ENCODE data around the gene OPCML. TPM values are rescaled to one million over a fixed set of nuclear protein-coding genes. Genes with fewer than 3 reads are reported as not detected.

OPCML gene
- total and polyA plus RNA-seq, 2 of the 13 experiments (the other 11 are each of a cell fraction or from before 2014, with no cell fraction given) = not detected

DNA sequence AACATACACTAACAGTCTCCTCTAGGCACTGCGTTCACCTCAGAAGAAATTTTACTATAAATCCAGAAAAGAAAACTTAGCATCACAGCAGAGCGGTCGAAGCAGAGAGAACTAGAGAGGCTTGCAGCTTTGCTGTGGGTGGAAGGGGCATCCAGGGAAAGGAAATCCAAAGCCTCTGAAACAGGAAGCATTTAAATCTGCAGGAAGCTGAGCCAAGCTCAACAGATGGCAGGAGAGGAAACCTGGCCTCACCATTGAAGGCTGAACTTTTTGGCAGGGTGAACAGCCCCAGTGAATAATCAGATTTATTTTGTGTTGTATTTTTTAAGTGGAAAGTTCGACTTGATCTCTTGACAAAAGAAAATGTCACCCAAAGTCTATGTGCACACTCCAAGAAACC, 858.1 kb downstream of the OPCML start (continued):
- TF ChIP-seq, protein P1, sequence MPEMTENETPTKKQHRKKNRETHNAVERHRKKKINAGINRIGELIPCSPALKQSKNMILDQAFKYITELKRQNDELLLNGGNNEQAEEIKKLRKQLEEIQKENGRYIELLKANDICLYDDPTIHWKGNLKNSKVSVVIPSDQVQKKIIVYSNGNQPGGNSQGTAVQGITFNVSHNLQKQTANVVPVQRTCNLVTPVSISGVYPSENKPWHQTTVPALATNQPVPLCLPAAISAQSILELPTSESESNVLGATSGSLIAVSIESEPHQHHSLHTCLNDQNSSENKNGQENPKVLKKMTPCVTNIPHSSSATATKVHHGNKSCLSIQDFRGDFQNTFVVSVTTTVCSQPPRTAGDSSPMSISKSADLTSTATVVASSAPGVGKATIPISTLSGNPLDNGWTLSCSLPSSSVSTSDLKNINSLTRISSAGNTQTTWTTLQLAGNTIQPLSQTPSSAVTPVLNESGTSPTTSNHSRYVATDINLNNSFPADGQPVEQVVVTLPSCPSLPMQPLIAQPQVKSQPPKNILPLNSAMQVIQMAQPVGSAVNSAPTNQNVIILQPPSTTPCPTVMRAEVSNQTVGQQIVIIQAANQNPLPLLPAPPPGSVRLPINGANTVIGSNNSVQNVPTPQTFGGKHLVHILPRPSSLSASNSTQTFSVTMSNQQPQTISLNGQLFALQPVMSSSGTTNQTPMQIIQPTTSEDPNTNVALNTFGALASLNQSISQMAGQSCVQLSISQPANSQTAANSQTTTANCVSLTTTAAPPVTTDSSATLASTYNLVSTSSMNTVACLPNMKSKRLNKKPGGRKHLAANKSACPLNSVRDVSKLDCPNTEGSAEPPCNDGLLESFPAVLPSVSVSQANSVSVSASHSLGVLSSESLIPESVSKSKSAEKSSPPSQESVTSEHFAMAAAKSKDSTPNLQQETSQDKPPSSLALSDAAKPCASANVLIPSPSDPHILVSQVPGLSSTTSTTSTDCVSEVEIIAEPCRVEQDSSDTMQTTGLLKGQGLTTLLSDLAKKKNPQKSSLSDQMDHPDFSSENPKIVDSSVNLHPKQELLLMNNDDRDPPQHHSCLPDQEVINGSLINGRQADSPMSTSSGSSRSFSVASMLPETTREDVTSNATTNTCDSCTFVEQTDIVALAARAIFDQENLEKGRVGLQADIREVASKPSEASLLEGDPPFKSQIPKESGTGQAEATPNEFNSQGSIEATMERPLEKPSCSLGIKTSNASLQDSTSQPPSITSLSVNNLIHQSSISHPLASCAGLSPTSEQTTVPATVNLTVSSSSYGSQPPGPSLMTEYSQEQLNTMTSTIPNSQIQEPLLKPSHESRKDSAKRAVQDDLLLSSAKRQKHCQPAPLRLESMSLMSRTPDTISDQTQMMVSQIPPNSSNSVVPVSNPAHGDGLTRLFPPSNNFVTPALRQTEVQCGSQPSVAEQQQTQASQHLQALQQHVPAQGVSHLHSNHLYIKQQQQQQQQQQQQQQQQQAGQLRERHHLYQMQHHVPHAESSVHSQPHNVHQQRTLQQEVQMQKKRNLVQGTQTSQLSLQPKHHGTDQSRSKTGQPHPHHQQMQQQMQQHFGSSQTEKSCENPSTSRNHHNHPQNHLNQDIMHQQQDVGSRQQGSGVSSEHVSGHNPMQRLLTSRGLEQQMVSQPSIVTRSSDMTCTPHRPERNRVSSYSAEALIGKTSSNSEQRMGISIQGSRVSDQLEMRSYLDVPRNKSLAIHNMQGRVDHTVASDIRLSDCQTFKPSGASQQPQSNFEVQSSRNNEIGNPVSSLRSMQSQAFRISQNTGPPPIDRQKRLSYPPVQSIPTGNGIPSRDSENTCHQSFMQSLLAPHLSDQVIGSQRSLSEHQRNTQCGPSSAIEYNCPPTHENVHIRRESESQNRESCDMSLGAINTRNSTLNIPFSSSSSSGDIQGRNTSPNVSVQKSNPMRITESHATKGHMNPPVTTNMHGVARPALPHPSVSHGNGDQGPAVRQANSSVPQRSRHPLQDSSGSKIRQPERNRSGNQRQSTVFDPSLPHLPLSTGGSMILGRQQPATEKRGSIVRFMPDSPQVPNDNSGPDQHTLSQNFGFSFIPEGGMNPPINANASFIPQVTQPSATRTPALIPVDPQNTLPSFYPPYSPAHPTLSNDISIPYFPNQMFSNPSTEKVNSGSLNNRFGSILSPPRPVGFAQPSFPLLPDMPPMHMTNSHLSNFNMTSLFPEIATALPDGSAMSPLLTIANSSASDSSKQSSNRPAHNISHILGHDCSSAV (CRISPR knock-in tag; IDR thresholded peaks at IDR 0.05; ENCODE audit: borderline replicate concordance) = no peak
- TF ChIP-seq, protein P2, sequence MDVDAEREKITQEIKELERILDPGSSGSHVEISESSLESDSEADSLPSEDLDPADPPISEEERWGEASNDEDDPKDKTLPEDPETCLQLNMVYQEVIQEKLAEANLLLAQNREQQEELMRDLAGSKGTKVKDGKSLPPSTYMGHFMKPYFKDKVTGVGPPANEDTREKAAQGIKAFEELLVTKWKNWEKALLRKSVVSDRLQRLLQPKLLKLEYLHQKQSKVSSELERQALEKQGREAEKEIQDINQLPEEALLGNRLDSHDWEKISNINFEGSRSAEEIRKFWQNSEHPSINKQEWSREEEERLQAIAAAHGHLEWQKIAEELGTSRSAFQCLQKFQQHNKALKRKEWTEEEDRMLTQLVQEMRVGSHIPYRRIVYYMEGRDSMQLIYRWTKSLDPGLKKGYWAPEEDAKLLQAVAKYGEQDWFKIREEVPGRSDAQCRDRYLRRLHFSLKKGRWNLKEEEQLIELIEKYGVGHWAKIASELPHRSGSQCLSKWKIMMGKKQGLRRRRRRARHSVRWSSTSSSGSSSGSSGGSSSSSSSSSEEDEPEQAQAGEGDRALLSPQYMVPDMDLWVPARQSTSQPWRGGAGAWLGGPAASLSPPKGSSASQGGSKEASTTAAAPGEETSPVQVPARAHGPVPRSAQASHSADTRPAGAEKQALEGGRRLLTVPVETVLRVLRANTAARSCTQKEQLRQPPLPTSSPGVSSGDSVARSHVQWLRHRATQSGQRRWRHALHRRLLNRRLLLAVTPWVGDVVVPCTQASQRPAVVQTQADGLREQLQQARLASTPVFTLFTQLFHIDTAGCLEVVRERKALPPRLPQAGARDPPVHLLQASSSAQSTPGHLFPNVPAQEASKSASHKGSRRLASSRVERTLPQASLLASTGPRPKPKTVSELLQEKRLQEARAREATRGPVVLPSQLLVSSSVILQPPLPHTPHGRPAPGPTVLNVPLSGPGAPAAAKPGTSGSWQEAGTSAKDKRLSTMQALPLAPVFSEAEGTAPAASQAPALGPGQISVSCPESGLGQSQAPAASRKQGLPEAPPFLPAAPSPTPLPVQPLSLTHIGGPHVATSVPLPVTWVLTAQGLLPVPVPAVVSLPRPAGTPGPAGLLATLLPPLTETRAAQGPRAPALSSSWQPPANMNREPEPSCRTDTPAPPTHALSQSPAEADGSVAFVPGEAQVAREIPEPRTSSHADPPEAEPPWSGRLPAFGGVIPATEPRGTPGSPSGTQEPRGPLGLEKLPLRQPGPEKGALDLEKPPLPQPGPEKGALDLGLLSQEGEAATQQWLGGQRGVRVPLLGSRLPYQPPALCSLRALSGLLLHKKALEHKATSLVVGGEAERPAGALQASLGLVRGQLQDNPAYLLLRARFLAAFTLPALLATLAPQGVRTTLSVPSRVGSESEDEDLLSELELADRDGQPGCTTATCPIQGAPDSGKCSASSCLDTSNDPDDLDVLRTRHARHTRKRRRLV (CRISPR knock-in tag; IDR thresholded peaks at IDR 0.05) = no peak
- TF ChIP-seq HNRNPL (IDR thresholded peaks at IDR 0.05; ENCODE audit: low read depth, low read length) = no peak
- TF ChIP-seq, protein P3, sequence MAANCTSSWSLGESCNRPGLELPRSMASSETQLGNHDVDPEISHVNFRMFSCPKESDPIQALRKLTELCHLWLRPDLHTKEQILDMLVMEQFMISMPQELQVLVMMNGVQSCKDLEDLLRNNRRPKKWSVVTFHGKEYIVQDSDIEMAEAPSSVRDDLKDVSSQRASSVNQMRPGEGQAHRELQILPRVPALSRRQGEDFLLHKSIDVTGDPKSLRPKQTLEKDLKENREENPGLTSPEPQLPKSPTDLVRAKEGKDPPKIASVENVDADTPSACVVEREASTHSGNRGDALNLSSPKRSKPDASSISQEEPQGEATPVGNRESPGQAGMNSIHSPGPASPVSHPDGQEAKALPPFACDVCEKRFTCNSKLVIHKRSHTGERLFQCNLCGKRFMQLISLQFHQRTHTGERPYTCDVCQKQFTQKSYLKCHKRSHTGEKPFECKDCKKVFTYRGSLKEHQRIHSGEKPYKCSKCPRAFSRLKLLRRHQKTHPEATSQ (CRISPR knock-in tag; IDR thresholded peaks at IDR 0.05; ENCODE audit: borderline replicate concordance) = no peak
- TF ChIP-seq AGO1 (IDR thresholded peaks at IDR 0.05; ENCODE audit: low read depth, low read length, poor library complexity, severe bottlenecking) = no peak
- no peak for TF ChIP-seq RELA (CRISPR knock-in tag; IDR thresholded peaks at IDR 0.05)
- no peak for TF ChIP-seq MTF1 (CRISPR knock-in tag; IDR thresholded peaks at IDR 0.05)
- no peak for TF ChIP-seq TP53 (CRISPR knock-in tag; conservative IDR thresholded peaks at IDR 0.05)
- no peak for TF ChIP-seq FOSL1 (CRISPR knock-in tag; IDR thresholded peaks at IDR 0.05; ENCODE audit: borderline replicate concordance)
- no peak for TF ChIP-seq NFE2L2 (IDR thresholded peaks at IDR 0.05; ENCODE audit: low read length)

All from HepG2 (cell line).